ENCODE data around the gene MORC2.

DNA sequence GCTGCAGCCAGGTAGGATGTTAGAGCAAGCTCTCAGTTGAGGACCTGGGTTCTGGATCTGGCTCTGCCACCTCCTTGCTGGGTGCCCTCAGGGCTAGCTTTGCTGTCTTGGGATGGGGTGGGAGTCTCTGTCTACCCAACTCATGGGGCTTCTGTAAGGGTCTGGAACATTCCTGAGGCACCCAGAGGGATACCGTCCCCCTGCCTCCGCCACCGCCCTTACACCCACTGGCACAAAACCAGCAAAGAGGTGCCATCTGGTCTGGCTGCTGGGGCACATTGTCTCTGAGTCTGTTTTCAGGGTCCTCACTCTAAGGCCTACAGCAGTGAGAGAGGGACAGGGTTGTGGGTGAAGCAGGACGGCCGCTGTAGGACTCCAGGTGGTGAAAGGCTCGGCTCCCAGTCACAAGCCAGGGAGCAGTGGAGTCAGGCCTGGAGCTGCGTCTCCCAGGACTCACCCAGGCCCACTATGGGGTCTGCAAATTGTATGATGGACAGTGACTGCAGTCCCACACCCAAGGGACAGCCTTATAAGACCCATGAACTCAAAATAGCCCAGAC, 84.9 kb downstream of the MORC2 start:
- TF ChIP-seq EZH2 (IDR thresholded peaks at IDR 0.05; ENCODE audit: low read length, unreplicated experiment) (no peak), EZH2phosphoT487 (IDR thresholded peaks at IDR 0.05; ENCODE audit: borderline replicate concordance, low read length) (no peak)
- TF ChIP-seq, protein P1, sequence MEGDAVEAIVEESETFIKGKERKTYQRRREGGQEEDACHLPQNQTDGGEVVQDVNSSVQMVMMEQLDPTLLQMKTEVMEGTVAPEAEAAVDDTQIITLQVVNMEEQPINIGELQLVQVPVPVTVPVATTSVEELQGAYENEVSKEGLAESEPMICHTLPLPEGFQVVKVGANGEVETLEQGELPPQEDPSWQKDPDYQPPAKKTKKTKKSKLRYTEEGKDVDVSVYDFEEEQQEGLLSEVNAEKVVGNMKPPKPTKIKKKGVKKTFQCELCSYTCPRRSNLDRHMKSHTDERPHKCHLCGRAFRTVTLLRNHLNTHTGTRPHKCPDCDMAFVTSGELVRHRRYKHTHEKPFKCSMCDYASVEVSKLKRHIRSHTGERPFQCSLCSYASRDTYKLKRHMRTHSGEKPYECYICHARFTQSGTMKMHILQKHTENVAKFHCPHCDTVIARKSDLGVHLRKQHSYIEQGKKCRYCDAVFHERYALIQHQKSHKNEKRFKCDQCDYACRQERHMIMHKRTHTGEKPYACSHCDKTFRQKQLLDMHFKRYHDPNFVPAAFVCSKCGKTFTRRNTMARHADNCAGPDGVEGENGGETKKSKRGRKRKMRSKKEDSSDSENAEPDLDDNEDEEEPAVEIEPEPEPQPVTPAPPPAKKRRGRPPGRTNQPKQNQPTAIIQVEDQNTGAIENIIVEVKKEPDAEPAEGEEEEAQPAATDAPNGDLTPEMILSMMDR (conservative IDR thresholded peaks at IDR 0.05; ENCODE audit: low read depth, low read length): no peak
